ENCODE measurements around the gene DOCK1.

DOCK1 gene

DNA sequence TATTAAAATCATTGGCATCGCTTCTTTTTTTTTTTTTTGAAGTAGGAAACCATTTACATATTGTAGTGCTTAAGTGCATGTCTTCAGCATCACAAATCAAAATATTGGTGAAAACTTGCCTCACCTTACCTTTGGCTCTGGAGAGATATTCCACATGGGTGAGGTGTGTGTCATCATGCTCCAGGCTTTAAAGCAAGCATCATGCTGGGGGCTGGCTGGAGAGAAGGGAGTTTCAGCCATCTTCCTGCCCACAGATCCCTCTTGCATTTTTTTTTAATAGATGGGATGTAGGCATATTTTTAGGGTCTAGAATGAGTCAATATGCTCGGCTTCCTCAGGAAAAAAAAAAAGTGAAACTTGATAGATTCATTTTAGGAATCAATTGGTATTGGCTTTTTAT lies 293.5 kb downstream of the DOCK1 start:
- H3K9me3 ChIP-seq (ENCODE audit: severe bottlenecking): no peaks in the 10 kb centered on the region
- no peaks in the 10 kb centered on the region for H3K36me3 ChIP-seq (ENCODE audit: low read depth)
- TF ChIP-seq CTCF (IDR thresholded peaks at IDR 0.05; ENCODE audit: poor library complexity, severe bottlenecking): no peak
- no peak overlapping the region for H3K27ac ChIP-seq (ENCODE audit: poor library complexity, severe bottlenecking)
- no peaks in the 10 kb centered on the region for H3K4me1 ChIP-seq (ENCODE audit: insufficient read depth, poor library complexity, severe bottlenecking)
- no peak for DNase-seq (ENCODE audit: low spot score)
- no peak for ATAC-seq (ENCODE audit: low read depth)
- H3K4me3 ChIP-seq (ENCODE audit: severe bottlenecking): no peak overlapping the region
- peaks cover 17% of the 10 kb centered on the region for H3K27me3 ChIP-seq (ENCODE audit: insufficient read depth, poor library complexity, severe bottlenecking)

DNA sequence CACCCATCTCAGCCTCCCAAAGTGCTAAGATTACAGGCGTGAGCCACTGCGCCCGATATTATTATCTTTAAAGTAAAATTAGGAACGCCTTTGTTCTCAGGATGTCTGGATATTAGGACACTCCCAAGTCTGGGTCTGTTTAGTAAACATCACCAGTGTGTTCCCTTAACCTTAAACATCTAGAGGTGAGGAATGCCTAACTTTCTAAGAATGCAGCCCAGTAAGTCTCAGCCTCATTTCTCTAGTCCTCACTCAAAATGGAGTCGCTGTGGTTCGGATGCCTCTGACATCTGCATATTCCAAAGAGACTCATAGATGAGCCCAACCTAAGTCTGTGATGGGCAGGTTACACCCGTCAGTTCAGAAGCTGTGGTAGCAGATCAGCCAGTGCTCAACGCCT lies 295.4 kb downstream of the DOCK1 start:
- ATAC-seq (ENCODE audit: low read depth) (no peak), DNase-seq (ENCODE audit: low spot score) (no peak)
- Histone ChIP-seq H3K9me3 (ENCODE audit: severe bottlenecking) (no peaks in the 10 kb centered on the region), H3K4me1 (ENCODE audit: insufficient read depth, poor library complexity, severe bottlenecking) (no peaks in the 10 kb centered on the region), H3K36me3 (ENCODE audit: low read depth) (no peaks in the 10 kb centered on the region), H3K27ac (ENCODE audit: poor library complexity, severe bottlenecking) (no peak overlapping the region), H3K27me3 (ENCODE audit: insufficient read depth, poor library complexity, severe bottlenecking) (peaks cover 2% of the 10 kb centered on the region), H3K4me3 (ENCODE audit: severe bottlenecking) (no peak overlapping the region)
- no peak for TF ChIP-seq CTCF (IDR thresholded peaks at IDR 0.05; ENCODE audit: poor library complexity, severe bottlenecking)

DNA sequence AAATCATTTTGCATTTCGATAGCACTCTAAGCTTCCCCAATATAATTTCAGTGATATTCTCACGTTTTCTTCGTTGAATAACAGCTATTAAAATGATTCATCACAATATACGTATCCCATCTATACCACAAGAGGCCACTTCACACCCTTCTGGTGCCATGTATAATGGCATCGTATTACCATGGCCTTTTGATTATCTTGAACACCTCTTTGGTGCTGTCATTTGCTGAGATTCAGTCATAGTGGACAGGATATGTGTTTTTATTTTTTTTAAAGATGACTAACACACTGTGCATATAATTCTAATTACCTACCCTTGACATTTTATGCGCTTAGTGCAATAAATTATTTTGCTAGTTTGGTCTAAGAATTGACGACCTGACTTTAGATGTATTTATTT lies 297.8 kb downstream of the DOCK1 start:
- H3K9me3 ChIP-seq (ENCODE audit: severe bottlenecking): no peaks in the 10 kb centered on the region
- no peak overlapping the region for H3K4me3 ChIP-seq (ENCODE audit: severe bottlenecking)
- no peak for TF ChIP-seq CTCF (IDR thresholded peaks at IDR 0.05; ENCODE audit: poor library complexity, severe bottlenecking)
- no peaks in the 10 kb centered on the region for H3K27me3 ChIP-seq (ENCODE audit: insufficient read depth, poor library complexity, severe bottlenecking)
- no peak for ATAC-seq (ENCODE audit: low read depth)
- H3K27ac ChIP-seq (ENCODE audit: poor library complexity, severe bottlenecking): no peak overlapping the region
- no peaks in the 10 kb centered on the region for H3K36me3 ChIP-seq (ENCODE audit: low read depth)
- DNase-seq (ENCODE audit: low spot score): no peak
- no peaks in the 10 kb centered on the region for H3K4me1 ChIP-seq (ENCODE audit: insufficient read depth, poor library complexity, severe bottlenecking)

DNA sequence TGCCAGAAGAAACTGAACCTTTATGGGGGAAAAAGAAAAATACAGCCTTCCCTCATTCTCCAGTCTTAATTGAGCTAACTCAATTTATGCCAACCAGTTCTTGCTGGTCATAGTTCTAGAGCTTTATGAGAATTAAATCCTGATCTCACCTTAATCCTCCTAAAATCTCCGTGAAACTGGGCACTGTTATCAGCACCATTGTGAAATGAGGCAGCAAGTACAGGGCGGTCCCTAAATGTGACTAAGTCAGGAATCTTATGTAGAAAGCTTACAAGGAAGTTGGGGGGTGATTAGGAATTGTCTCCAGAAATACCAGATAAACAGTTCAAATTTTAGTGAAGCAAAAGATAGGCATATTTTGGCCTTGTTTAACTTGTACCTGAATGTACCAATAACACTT lies 301.9 kb downstream of the DOCK1 start:
- TF ChIP-seq CTCF (IDR thresholded peaks at IDR 0.05; ENCODE audit: poor library complexity, severe bottlenecking): no peak
- Histone ChIP-seq H3K9me3 (ENCODE audit: severe bottlenecking) (no peaks in the 10 kb centered on the region), H3K27ac (ENCODE audit: poor library complexity, severe bottlenecking) (no peak overlapping the region), H3K36me3 (ENCODE audit: low read depth) (no peaks in the 10 kb centered on the region), H3K4me3 (ENCODE audit: severe bottlenecking) (no peak overlapping the region), H3K4me1 (ENCODE audit: insufficient read depth, poor library complexity, severe bottlenecking) (no peaks in the 10 kb centered on the region), H3K27me3 (ENCODE audit: insufficient read depth, poor library complexity, severe bottlenecking) (no peaks in the 10 kb centered on the region)
- no peak for DNase-seq (ENCODE audit: low spot score)
- no peak for ATAC-seq (ENCODE audit: low read depth)

- H3K9me3 ChIP-seq (ENCODE audit: severe bottlenecking): no peaks in the 10 kb centered on the region
- no peaks in the 10 kb centered on the region for H3K4me1 ChIP-seq (ENCODE audit: insufficient read depth, poor library complexity, severe bottlenecking)
- no peak for DNase-seq (ENCODE audit: low spot score)
- H3K36me3 ChIP-seq (ENCODE audit: low read depth): no peaks in the 10 kb centered on the region
- H3K27ac ChIP-seq (ENCODE audit: poor library complexity, severe bottlenecking): no peak overlapping the region
- TF ChIP-seq CTCF (IDR thresholded peaks at IDR 0.05; ENCODE audit: poor library complexity, severe bottlenecking): no peak
- no peak overlapping the region for H3K4me3 ChIP-seq (ENCODE audit: severe bottlenecking)
- no peaks in the 10 kb centered on the region for H3K27me3 ChIP-seq (ENCODE audit: insufficient read depth, poor library complexity, severe bottlenecking)
- no peak for ATAC-seq (ENCODE audit: low read depth)
These were observed 305.8 kb downstream of the DOCK1 start for GRCh38 chr10:127210936-127211466.

Data from RWPE2 (cell line).